Stomach (tissue), 9 donors: ENCODE data around the gene TTC17. TPM values are rescaled to one million over a fixed set of nuclear protein-coding genes. Genes with fewer than 3 reads are reported as not detected.

Experiments used
- DNase-seq, 2 donors: peaks; one replicate each; pipeline versions ENCODE4 v3.0.0 to v3.0.0-alpha.2; 2013 to 2019
- H3K27ac ChIP-seq, 5 donors: fragments of 200-600 bp in 4 of 5; sonication (generic) in 4 of 5; one replicate each; pipeline ENCODE4 v1.5.1; 2013 to 2019; ENCODE audit warnings: mild to moderate bottlenecking in 1 of 5, moderate library complexity in 1 of 5
- H3K27me3 ChIP-seq, 3 donors: fragments of 200-600 bp; sonication (generic); one replicate each; pipeline ENCODE4 v1.5.1; 2017 to 2019; ENCODE audit warnings: mixed run types in 1 of 3
- H3K36me3 ChIP-seq, 4 donors: fragments of 200-600 bp; sonication (generic); 1 replicate in 3 of 4; 2 replicates in 1 of 4; pipeline ENCODE4 v1.5.1; 2016 to 2019
- H3K4me1 ChIP-seq, 4 donors: fragments of 200-600 bp; sonication (generic); one replicate each; pipeline ENCODE4 v1.5.1; 2016 to 2019
- H3K4me3 ChIP-seq, 4 donors: fragments of 200-600 bp; sonication (generic) in 3 of 4; one replicate each; pipeline ENCODE4 v1.5.1; 2016 to 2019; ENCODE audit warnings: mild to moderate bottlenecking in 1 of 4
- H3K9me3 ChIP-seq, 4 donors: fragments of 200-600 bp; sonication (generic); one replicate each; pipeline ENCODE4 v1.5.1; 2016 to 2019
- CTCF ChIP-seq, 7 experiments: fragments of 450-650 bp in 4 of 7; fragments of 200-600 bp in 3 of 7; sonication (generic) in 3 of 7; IDR thresholded peaks; one replicate each; pipeline ENCODE4 v1.5.1; 2016 to 2019; ENCODE audit warnings: antibody characterized with exemption in 7 of 7, control low read depth in 2 of 7, mild to moderate bottlenecking in 1 of 7
- EP300 ChIP-seq: sonication (generic); formaldehyde crosslinking; IDR thresholded peaks from one replicate; pipeline ENCODE4 v1.6.1; 2017; ENCODE audit warnings: antibody characterized with exemption
- POLR2A ChIP-seq, 4 donors: fragments of 450-650 bp; IDR thresholded peaks; one replicate each; pipeline ENCODE4 v1.6.1; 2016; ENCODE audit warnings: antibody characterized with exemption in 4 of 4, control low read depth in 2 of 4, mild to moderate bottlenecking in 1 of 4, moderate library complexity in 1 of 4
- POLR2AphosphoS5 ChIP-seq, 3 donors: sonication (generic); formaldehyde crosslinking; IDR thresholded peaks; one replicate each; pipeline ENCODE4 v1.6.1; 2016; ENCODE audit warnings: antibody characterized with exemption in 3 of 3
- WGBS, 5 donors: extraction: QIAGEN DNeasy Blood & Tissue Kit in 3 of 5; methylation state at CpG; one replicate each; pipeline versions ENCODE4 v1.1.5 to v1.1.7; 2013 to 2018; 5-methylcytosine and 5-hydroxymethylcytosine counted together
- intact Hi-C: fragments of 100-400 bp; cut with DNase I; formaldehyde crosslinking; loops from one replicate; pipeline ENCODE4 v1.15.1; 2023; ENCODE audit warnings: low total_unique reads
- polyA plus RNA-seq, 3 donors: library from polyadenylated mRNA; stranded (reverse); fragments of 200-250 nt; gene quantifications; one replicate each; pipeline ENCODE4 v1.2.3, GENCODE V29; 2013
- total RNA-seq, 5 donors: library from RNA; depleted of rRNA; stranded (reverse); fragments of >200 nt; gene quantifications; one replicate each; pipeline versions ENCODE4 v1.1.0 to v1.2.3, GENCODE V29; 2014 to 2016
- donor health status: healthy with polysubstance abuse.
- donor health status: Bipolar disorder and iron deficiency.
- donor health status: healthy.

The TTC17 gene
- total and polyA plus RNA-seq, 8 donors = 9.0 to 228 (median 66.5) TPM

GRCh38 chr11:43378897-43379296, 20.2 kb downstream of the TTC17 start:
- no peak for DNase-seq
- Histone ChIP-seq H3K4me1 (peaks cover 11 to 34% (median 19%) of the 10 kb centered on the region in 4 donors), H3K27ac (no peak overlapping the region), H3K27me3 (no peaks in the 10 kb centered on the region), H3K4me3 (no peak overlapping the region), H3K36me3 (peaks cover 0 to 28% (median 22%) of the 10 kb centered on the region in 4 donors), H3K9me3 (no peaks in the 10 kb centered on the region)
- intact Hi-C loops = no loop called here
- 87 to 95% (median 90%) methylated on average over 3 of the region's 3 CpGs for WGBS, 5 donors
- no peak for TF ChIP-seq CTCF (IDR thresholded peaks at IDR 0.05)
- no peak for TF ChIP-seq POLR2A (IDR thresholded peaks at IDR 0.05)
- TF ChIP-seq POLR2AphosphoS5 (IDR thresholded peaks at IDR 0.05) = no peak
- no peak for TF ChIP-seq EP300

- DNase-seq = no peak
- Histone ChIP-seq H3K36me3 (peaks cover 0 to 45% (median 28%) of the 10 kb centered on the region in 4 donors), H3K9me3 (no peaks in the 10 kb centered on the region), H3K27me3 (no peaks in the 10 kb centered on the region), H3K4me1 (peaks cover 4 to 21% (median 13%) of the 10 kb centered on the region in 4 donors), H3K27ac (no peak overlapping the region), H3K4me3 (no peak overlapping the region)
- TF ChIP-seq EP300 (no peak), POLR2AphosphoS5 (IDR thresholded peaks at IDR 0.05) (no peak)
- 52 to 64% (median 63%) methylated on average over 2 of the region's 2 CpGs for WGBS, 5 donors
- intact Hi-C loops = no loop called here
These were observed 23.1 kb downstream of the TTC17 start for GRCh38 chr11:43381802-43382201.

- 81 to 97% (median 92%) methylated on average over 1 of the region's 1 CpG for WGBS, 5 donors
- peaks cover 0 to 52% (median 35%) of the 10 kb centered on the region in 4 donors for H3K36me3 ChIP-seq
- no peaks in the 10 kb centered on the region for H3K27me3 ChIP-seq
- intact Hi-C loops = no loop called here
- no peak overlapping the region for H3K4me3 ChIP-seq
- no peak for TF ChIP-seq CTCF (IDR thresholded peaks at IDR 0.05)
- TF ChIP-seq POLR2A (IDR thresholded peaks at IDR 0.05) = no peak
- TF ChIP-seq EP300 = no peak
- TF ChIP-seq POLR2AphosphoS5 (IDR thresholded peaks at IDR 0.05) = no peak
- no peak overlapping the region for H3K27ac ChIP-seq
- no peaks in the 10 kb centered on the region for H3K9me3 ChIP-seq
- no peak for DNase-seq
- H3K4me1 ChIP-seq = peaks cover 0 to 14% (median 4%) of the 10 kb centered on the region in 4 donors
These were observed 23.9 kb downstream of the TTC17 start for GRCh38 chr11:43382614-43383013.

- no peaks in the 10 kb centered on the region for H3K4me1 ChIP-seq
- DNase-seq = no peak
- H3K36me3 ChIP-seq = peaks cover 0 to 54% (median 38%) of the 10 kb centered on the region in 4 donors
- no peak overlapping the region for H3K27ac ChIP-seq
- H3K9me3 ChIP-seq = no peaks in the 10 kb centered on the region
- intact Hi-C loops = no loop called here
- H3K4me3 ChIP-seq = no peak overlapping the region
- H3K27me3 ChIP-seq = no peaks in the 10 kb centered on the region
- 86 to 100% (median 97%) methylated on average over 5 of the region's 5 CpGs for WGBS, 5 donors
- TF ChIP-seq POLR2AphosphoS5 (IDR thresholded peaks at IDR 0.05) (no peak), EP300 (no peak), CTCF (IDR thresholded peaks at IDR 0.05) (no peak), POLR2A (IDR thresholded peaks at IDR 0.05) (no peak)
These were observed 25.7 kb downstream of the TTC17 start for GRCh38 chr11:43384393-43384792.

GRCh38 chr11:43392713-43393112, 34.0 kb downstream of the TTC17 start:
- WGBS, 5 donors = 81 to 92% (median 90%) methylated on average over 5 of the region's 5 CpGs
- peaks cover 20 to 81% (median 75%) of the 10 kb centered on the region in 4 donors for H3K36me3 ChIP-seq

More at GRCh38 chr11:43392713-43393112, 34.0 kb downstream of the TTC17 start:
- TF ChIP-seq CTCF (IDR thresholded peaks at IDR 0.05) (no peak), POLR2A (IDR thresholded peaks at IDR 0.05) (no peak), POLR2AphosphoS5 (IDR thresholded peaks at IDR 0.05) (no peak), EP300 (no peak)
- Histone ChIP-seq H3K4me3 (no peak overlapping the region), H3K9me3 (no peaks in the 10 kb centered on the region), H3K27me3 (no peaks in the 10 kb centered on the region), H3K27ac (no peak overlapping the region), H3K4me1 (peaks cover 0 to 12% (median 5%) of the 10 kb centered on the region in 4 donors)
- no peak for DNase-seq
- intact Hi-C loops = no loop called here
